Activated naive CD8-positive, alpha-beta T cell treated with anti-CD3 and anti-CD28 coated beads, Interleukin-2, amount 10 ng/mL, durations not matched to agents 7 days and 5 days (primary cell): ENCODE measurements around the gene CFAP46. TPM values are rescaled to one million over a fixed set of nuclear protein-coding genes. Genes with fewer than 3 reads are reported as not detected.

Experiments
- ATAC-seq: fragments of 150-1000 bp; cut with Tn5 transposase; one replicate; pipeline ENCODE4 v1.10.0; 2021; ENCODE audit warnings: low read depth, moderate library complexity
- POLR2A ChIA-PET: fragments of 350-600 bp; sonication (Branson Sonifier 250); formaldehyde crosslinking; loops from one replicate; lab custom pipeline; 2021; ENCODE audit warnings: antibody characterized with exemption; lab: Charles Lee
- DNase-seq: peaks from one replicate; pipeline ENCODE4 v3.0.0; 2021
- H3K27ac Mint-ChIP-seq: one replicate; pipeline ENCODE4 v1.8.0; 2022; ENCODE audit warnings: mild to moderate bottlenecking, mixed read lengths
- H3K27me3 Mint-ChIP-seq: one replicate; pipeline ENCODE4 v1.8.0; 2022; ENCODE audit warnings: mild to moderate bottlenecking, moderate library complexity, mixed read lengths
- H3K36me3 Mint-ChIP-seq: one replicate; pipeline ENCODE4 v1.8.0; 2021; ENCODE audit warnings: mild to moderate bottlenecking, mixed read lengths
- H3K4me1 Mint-ChIP-seq: one replicate; pipeline ENCODE4 v1.8.0; 2021; ENCODE audit warnings: mixed read lengths
- H3K4me3 Mint-ChIP-seq: one replicate; pipeline ENCODE4 v1.8.0; 2022; ENCODE audit warnings: mild to moderate bottlenecking, moderate library complexity, mixed read lengths
- H3K9me3 Mint-ChIP-seq: one replicate; pipeline ENCODE4 v1.8.0; 2021; ENCODE audit warnings: mixed read lengths
- total RNA-seq, 2 experiments: library from RNA; stranded (reverse); gene quantifications; one replicate each; pipeline ENCODE4 v1.2.3, GENCODE V29; 2021

Gene CFAP46
- total RNA-seq, 2 experiments from 2014 or later: not detected

GRCh38 chr10:132886211-132887099 lies 55.9 kb downstream of the CFAP46 start:
- Mint-ChIP-seq H3K36me3 (no peaks in the 10 kb centered on the region), H3K27me3 (no peaks in the 10 kb centered on the region), H3K4me1 (no peaks in the 10 kb centered on the region), H3K9me3 (no peaks in the 10 kb centered on the region), H3K27ac (no peak overlapping the region), H3K4me3 (no peak overlapping the region)
- POLR2A ChIA-PET: no interaction called here
- ATAC-seq: no peak
- no peak for DNase-seq

- Mint-ChIP-seq H3K4me3 (no peak overlapping the region), H3K4me1 (no peaks in the 10 kb centered on the region), H3K9me3 (no peaks in the 10 kb centered on the region), H3K27me3 (no peaks in the 10 kb centered on the region), H3K27ac (no peak overlapping the region), H3K36me3 (no peaks in the 10 kb centered on the region)
- ATAC-seq (no peak), DNase-seq (no peak)
- POLR2A ChIA-PET: no interaction called here
Observed at GRCh38 chr10:132885451-132886210, 56.7 kb downstream of the CFAP46 start.

GRCh38 chr10:132884691-132885271 lies 57.6 kb downstream of the CFAP46 start:
- ATAC-seq: no peak
- POLR2A ChIA-PET: no interaction called here
- Mint-ChIP-seq H3K4me3 (no peak overlapping the region), H3K27me3 (no peaks in the 10 kb centered on the region), H3K27ac (no peak overlapping the region), H3K9me3 (no peaks in the 10 kb centered on the region), H3K4me1 (no peaks in the 10 kb centered on the region), H3K36me3 (no peaks in the 10 kb centered on the region)
- no peak for DNase-seq

DNA sequence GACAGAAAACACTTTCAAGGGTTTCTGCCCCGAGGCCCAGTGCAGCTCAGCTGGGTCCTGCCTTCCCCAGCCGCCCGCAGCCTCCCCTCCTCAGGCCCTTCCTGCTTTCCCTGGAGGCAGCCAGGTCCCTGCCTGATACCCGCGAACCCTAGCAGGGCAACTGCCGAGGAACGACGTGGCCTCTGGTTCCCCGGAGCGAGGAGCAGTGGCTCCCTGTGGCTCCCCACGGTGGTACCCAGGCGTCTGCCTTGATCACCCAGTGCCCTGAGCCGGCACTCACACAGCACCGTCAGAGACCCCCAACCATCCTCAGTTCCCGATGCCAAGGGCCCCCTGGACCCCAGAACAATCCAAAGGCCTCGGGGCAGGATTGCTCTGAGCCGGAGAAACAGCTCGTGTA lies 58.3 kb downstream of the CFAP46 start:
- Mint-ChIP-seq H3K27ac (no peak overlapping the region), H3K4me3 (no peak overlapping the region), H3K36me3 (no peaks in the 10 kb centered on the region), H3K4me1 (no peaks in the 10 kb centered on the region), H3K27me3 (peaks cover under 1% of the 10 kb centered on the region), H3K9me3 (no peaks in the 10 kb centered on the region)
- POLR2A ChIA-PET: no interaction called here
- ATAC-seq (no peak), DNase-seq (no peak)

DNA sequence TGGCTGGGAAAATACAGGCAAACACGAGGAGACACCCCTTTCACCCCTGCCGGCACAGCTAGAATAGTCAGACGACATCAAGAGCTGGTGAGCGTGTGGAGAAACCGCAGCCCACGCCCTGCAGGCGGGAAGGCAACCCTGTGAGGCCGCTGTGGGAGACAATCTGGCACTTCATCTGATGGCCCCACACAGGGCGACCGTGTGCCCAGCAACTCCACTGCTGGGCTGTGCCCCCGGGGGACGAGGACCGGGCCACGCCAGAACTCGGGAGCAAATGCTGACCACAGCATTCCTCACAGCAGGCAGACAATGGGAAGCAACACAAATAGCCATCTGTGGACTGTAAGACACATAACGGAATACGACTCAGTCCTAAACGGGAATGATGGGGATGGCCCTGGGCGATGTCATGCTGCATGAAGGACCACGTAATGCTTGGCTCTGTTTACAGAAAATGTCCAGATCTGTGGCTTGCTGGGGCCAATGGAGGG lies 58.9 kb downstream of the CFAP46 start:
- peaks cover 3% of the 10 kb centered on the region for H3K27me3 Mint-ChIP-seq
- no peaks in the 10 kb centered on the region for H3K36me3 Mint-ChIP-seq
- H3K27ac Mint-ChIP-seq: no peak overlapping the region
- H3K9me3 Mint-ChIP-seq: no peaks in the 10 kb centered on the region
- H3K4me3 Mint-ChIP-seq: no peak overlapping the region
- POLR2A ChIA-PET: no interaction called here
- H3K4me1 Mint-ChIP-seq: no peaks in the 10 kb centered on the region
- DNase-seq: no peak
- ATAC-seq: no peak

GRCh38 chr10:132882069-132882951 lies 60.1 kb downstream of the CFAP46 start:
- Mint-ChIP-seq H3K9me3 (no peaks in the 10 kb centered on the region), H3K4me3 (no peak overlapping the region), H3K27me3 (peaks cover 3% of the 10 kb centered on the region), H3K27ac (no peak overlapping the region), H3K36me3 (no peaks in the 10 kb centered on the region), H3K4me1 (no peaks in the 10 kb centered on the region)
- POLR2A ChIA-PET: no interaction called here
- ATAC-seq (no peak), DNase-seq (no peak)

GRCh38 chr10:132881186-132881920 lies 61.0 kb downstream of the CFAP46 start:
- ATAC-seq (no peak), DNase-seq (no peak)
- no peaks in the 10 kb centered on the region for H3K4me1 Mint-ChIP-seq
- H3K36me3 Mint-ChIP-seq: no peaks in the 10 kb centered on the region
- no peaks in the 10 kb centered on the region for H3K9me3 Mint-ChIP-seq
- POLR2A ChIA-PET: no interaction called here
- no peak overlapping the region for H3K4me3 Mint-ChIP-seq
- no peak overlapping the region for H3K27ac Mint-ChIP-seq
- peaks cover 3% of the 10 kb centered on the region for H3K27me3 Mint-ChIP-seq

DNA sequence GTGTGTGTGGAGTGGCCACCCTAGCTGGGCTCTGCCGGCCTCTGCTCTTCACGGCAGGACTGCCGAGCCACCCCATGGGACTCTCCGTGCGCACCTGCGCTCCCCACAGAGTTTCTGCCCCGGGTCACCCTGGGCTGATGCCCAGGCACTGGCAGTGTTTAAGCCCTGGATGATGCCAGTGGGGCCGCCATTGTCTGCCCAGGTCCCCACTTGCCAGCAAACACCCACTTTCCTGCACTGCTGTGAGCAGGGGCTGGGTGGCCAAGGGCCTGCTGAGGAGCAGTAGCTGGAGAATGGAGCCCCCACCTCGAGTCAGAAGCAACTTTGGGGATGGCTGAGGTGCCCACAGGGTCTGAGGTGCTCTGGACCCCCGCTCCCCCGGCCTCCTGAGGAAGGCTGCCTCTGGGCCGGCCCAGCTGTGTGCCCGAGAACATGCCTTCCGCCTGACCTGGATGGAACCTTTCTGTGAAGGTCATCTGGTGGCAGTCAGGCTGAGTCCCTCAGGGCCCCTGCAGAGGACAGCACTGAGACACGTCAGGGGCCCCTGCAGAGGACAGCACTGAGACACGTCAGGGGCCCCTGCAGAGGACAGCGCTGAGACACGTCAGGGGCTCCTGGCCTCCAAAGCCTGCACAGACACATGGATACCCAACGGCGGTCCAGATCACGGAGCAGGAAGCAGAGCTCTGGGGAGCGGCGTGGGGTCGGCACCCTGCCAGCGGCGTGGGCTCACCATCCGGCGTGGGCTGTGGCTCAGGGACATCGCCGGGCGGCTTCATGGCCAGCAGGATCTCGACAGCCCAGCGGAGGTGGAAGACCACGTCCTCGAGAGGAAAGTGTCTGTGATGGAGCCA lies 62.0 kb downstream of the CFAP46 start:
- no peaks in the 10 kb centered on the region for H3K36me3 Mint-ChIP-seq
- H3K4me3 Mint-ChIP-seq: no peak overlapping the region
- POLR2A ChIA-PET: no interaction called here
- ATAC-seq (no peak), DNase-seq (no peak)
- H3K27me3 Mint-ChIP-seq: peaks cover 6% of the 10 kb centered on the region
- no peak overlapping the region for H3K27ac Mint-ChIP-seq
- peaks cover 3% of the 10 kb centered on the region for H3K9me3 Mint-ChIP-seq
- no peaks in the 10 kb centered on the region for H3K4me1 Mint-ChIP-seq

DNA sequence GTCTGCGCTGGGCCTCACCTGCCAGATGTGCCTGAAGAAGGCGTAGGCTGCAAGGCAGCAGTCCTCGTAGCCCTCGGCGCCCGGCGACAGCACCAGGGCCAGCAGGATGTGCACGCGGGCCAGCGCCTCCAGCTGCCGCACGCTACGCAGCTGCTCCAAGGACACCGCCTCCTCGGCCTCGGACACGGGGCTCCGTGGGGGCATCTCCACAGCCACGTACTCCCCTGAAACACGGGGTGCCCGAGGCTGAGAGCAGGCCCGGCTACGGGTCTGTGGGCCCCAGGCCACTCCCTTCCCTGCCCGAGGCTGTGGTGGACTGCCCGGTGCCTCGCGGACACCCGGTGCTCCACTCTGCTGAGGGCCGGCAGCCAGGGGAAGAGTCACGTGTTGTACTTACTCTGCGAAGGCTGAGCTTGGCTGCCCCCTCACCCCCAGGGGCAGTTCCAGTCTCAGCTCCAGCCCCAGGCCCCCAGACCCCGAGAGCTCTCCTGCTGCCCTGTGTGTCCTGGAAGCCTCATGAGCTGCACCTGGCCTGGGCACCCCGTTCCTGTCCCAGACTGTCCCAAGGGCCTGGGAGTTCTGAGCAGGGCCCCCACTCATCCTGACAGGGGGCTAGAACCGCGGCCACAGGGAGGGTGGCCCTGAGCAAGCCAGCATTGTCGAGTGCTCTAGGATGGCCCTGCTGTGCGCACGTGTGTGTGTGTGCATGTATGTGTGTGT lies 62.8 kb downstream of the CFAP46 start:
- no peak overlapping the region for H3K4me3 Mint-ChIP-seq
- peaks cover 7% of the 10 kb centered on the region for H3K9me3 Mint-ChIP-seq
- DNase-seq: no peak
- H3K27ac Mint-ChIP-seq: no peak overlapping the region
- no peaks in the 10 kb centered on the region for H3K4me1 Mint-ChIP-seq
- ATAC-seq: no peak
- H3K36me3 Mint-ChIP-seq: no peaks in the 10 kb centered on the region
- peaks cover 14% of the 10 kb centered on the region for H3K27me3 Mint-ChIP-seq
- POLR2A ChIA-PET: no interaction called here

GRCh38 chr10:132878730-132879407 lies 63.5 kb downstream of the CFAP46 start:
- POLR2A ChIA-PET: no interaction called here
- H3K4me3 Mint-ChIP-seq: no peak overlapping the region
- no peaks in the 10 kb centered on the region for H3K36me3 Mint-ChIP-seq
- no peak overlapping the region for H3K27ac Mint-ChIP-seq
- H3K9me3 Mint-ChIP-seq: peaks cover 7% of the 10 kb centered on the region
- peaks cover 14% of the 10 kb centered on the region for H3K27me3 Mint-ChIP-seq
- DNase-seq (no peak), ATAC-seq (no peak)
- no peaks in the 10 kb centered on the region for H3K4me1 Mint-ChIP-seq
